Endometrial microvascular endothelial cells (primary cell): ENCODE results near the gene ATG10. TPM values are rescaled to one million over a fixed set of nuclear protein-coding genes. Genes with fewer than 3 reads are reported as not detected.

Experiments used
- in situ Hi-C: cut with HindIII; loops from 2 replicates; pipeline ENCODE4 v1.10.0; 2017; ENCODE audit warnings: low sequenced_read_pairs, low pct_unique_long_range_greater_than_20kb; ENCODE audit errors: inconsistent ontology term
- total RNA-seq: library from RNA; depleted of rRNA; stranded (reverse); fragments of >200 nt; gene quantifications from one replicate; pipeline ENCODE4 v1.2.3, GENCODE V29; 2015; ENCODE audit errors: inconsistent ontology term

The ATG10 gene
- total RNA-seq, 1 donor from 2014 or later, result 9.9 TPM

GRCh38 chr5:82176115-82176814 lies 204.4 kb downstream of the ATG10 start:
- in situ Hi-C loops, result no loop called here

GRCh38 chr5:82178378-82178777 lies 206.6 kb downstream of the ATG10 start:
- in situ Hi-C loops, result no loop called here

- in situ Hi-C loops, result no loop called here
Observed at GRCh38 chr5:82182662-82183061, 210.8 kb downstream of the ATG10 start.

- in situ Hi-C loops, result no loop called here
Observed at GRCh38 chr5:82183828-82184227, 212.0 kb downstream of the ATG10 start.

GRCh38 chr5:82185851-82186250 lies 214.0 kb downstream of the ATG10 start:
- in situ Hi-C loops, result no loop called here

- in situ Hi-C loops, result no loop called here
Observed at GRCh38 chr5:82197550-82197949, 225.7 kb downstream of the ATG10 start.

- in situ Hi-C loops, result no loop called here
Observed at GRCh38 chr5:82204567-82204966, 232.7 kb downstream of the ATG10 start.

GRCh38 chr5:82205005-82205404 lies 233.2 kb downstream of the ATG10 start:
- in situ Hi-C loops, result no loop called here

- in situ Hi-C loops, result no loop called here
Observed at GRCh38 chr5:82208371-82208770, 236.5 kb downstream of the ATG10 start.

- in situ Hi-C loops, result no loop called here
Observed at GRCh38 chr5:82211855-82212572, 240.2 kb downstream of the ATG10 start.

GRCh38 chr5:82217917-82218316 lies 246.1 kb downstream of the ATG10 start:
- in situ Hi-C loops, result no loop called here

- in situ Hi-C loops, result no loop called here
Observed at GRCh38 chr5:82218374-82219156, 246.7 kb downstream of the ATG10 start.

GRCh38 chr5:82221020-82221419 lies 249.2 kb downstream of the ATG10 start:
- in situ Hi-C loops, result no loop called here

- in situ Hi-C loops, result no loop called here
Observed at GRCh38 chr5:82222597-82223574, 251.1 kb downstream of the ATG10 start.

- in situ Hi-C loops, result no loop called here
Observed at GRCh38 chr5:82225525-82226172, 253.8 kb downstream of the ATG10 start.

- in situ Hi-C loops, result no loop called here
Observed at GRCh38 chr5:82234885-82235284, 263.1 kb downstream of the ATG10 start.

- in situ Hi-C loops, result no loop called here
Observed at GRCh38 chr5:82244151-82244550, 272.3 kb downstream of the ATG10 start.
